ENCODE results near the gene TMTC1.

Gene TMTC1

GRCh38 chr12:29783773-29784666 is at the start of gene TMTC1:
TSS of gene TMTC1 (minus strand) at chr12:29783942. CDS start at chr12:29783751, 191 bp downstream.
- TF ChIP-seq GATA2 (IDR thresholded peaks at IDR 0.05; ENCODE audit: low read depth, low read length) (no peak), GATA3 (IDR thresholded peaks at IDR 0.05; ENCODE audit: low read depth, low read length) (no peak)

GRCh38 chr12:29831173-29831572 is 47.4 kb upstream of the TMTC1 start:
- no peak for TF ChIP-seq GATA2 (IDR thresholded peaks at IDR 0.05; ENCODE audit: low read depth, low read length)
- TF ChIP-seq GATA3 (IDR thresholded peaks at IDR 0.05; ENCODE audit: low read depth, low read length), result no peak

DNA sequence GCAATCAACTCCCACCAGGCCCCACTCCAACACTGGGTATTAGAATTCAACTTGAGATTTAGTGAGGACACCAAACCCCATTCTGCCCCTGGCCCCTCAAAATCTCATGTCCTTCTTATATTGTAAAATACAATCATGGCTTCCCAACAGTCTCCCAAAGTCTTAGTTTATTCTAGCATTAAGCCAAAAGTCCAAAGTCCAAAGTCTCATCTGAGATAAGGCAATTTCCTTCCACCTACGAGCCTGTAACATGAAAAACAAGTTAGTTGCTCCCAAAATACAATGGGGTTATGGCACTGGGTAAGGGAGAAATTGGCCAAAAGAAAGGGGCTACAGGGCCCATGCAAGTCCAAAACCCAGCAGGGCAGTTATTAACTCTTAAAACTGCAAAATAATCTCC is 46.6 kb upstream of the TMTC1 start:
- TF ChIP-seq GATA2 (IDR thresholded peaks at IDR 0.05; ENCODE audit: low read depth, low read length) (no peak), GATA3 (IDR thresholded peaks at IDR 0.05; ENCODE audit: low read depth, low read length) (no peak)

GRCh38 chr12:29818916-29819623 is 35.3 kb upstream of the TMTC1 start:
- TF ChIP-seq GATA3 (IDR thresholded peaks at IDR 0.05; ENCODE audit: low read depth, low read length) (no peak), GATA2 (IDR thresholded peaks at IDR 0.05; ENCODE audit: low read depth, low read length) (no peak)

DNA sequence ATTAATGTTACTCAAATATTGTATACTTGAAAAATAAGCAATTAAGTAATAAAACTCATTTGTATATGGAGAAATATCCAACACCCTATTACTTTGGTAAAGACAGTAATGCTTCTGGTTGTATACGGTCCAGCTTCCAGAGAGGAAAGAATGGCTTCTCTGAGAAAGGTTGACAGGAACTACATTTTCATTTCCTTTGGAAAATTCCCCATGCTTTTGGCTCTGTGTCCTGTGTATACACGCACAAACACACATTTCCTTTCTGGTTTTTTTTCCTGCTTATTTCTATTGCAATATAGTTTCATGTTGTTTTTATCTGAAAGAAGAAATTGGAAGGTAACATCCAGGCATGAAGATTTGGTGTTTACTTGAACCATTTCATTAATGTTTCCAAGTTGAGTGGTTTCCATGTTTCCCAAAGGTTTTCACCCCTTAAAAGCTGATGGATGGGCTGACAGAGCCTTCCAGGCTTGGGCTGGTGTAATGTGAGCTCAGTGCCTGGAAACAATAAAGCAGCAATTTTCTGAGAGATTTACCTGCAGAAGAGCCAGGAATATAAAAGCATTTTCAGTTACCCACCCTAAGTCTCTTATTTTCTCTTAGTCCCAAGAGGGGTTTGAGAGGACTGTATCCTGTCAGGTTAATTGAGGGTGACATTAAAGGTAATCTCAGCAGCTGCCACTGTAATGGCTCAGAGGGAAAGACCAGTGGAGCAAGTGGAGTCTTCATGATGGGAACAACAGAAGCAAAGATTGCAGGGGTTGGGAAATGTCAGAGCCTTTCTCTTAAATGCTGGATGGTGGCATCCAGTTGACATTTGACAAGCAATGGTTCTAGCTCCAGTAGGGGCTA is 33.4 kb upstream of the TMTC1 start:
- TF ChIP-seq GATA3 (IDR thresholded peaks at IDR 0.05; ENCODE audit: low read depth, low read length) (no peak), GATA2 (IDR thresholded peaks at IDR 0.05; ENCODE audit: low read depth, low read length) (no peak)

DNA sequence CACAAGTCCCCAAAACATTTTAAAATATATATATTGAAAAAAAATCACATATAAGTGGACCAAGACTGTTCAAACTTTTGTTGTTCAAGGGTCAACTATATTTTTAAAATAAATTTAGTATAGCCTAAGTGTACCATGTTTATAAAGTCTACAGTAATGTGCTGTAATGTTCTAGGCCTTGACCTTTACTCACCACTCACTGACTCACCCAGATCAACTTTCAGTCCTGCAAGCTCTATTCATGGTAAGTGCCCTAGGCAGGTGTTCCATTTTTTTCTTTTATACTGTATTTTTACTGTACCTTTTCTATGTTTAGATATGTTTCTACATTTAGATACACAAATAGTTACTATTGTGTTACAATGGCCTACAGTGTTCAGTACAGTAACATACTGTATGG is 23.4 kb upstream of the TMTC1 start:
- TF ChIP-seq GATA2 (IDR thresholded peaks at IDR 0.05; ENCODE audit: low read depth, low read length) (no peak), GATA3 (IDR thresholded peaks at IDR 0.05; ENCODE audit: low read depth, low read length) (no peak)

DNA sequence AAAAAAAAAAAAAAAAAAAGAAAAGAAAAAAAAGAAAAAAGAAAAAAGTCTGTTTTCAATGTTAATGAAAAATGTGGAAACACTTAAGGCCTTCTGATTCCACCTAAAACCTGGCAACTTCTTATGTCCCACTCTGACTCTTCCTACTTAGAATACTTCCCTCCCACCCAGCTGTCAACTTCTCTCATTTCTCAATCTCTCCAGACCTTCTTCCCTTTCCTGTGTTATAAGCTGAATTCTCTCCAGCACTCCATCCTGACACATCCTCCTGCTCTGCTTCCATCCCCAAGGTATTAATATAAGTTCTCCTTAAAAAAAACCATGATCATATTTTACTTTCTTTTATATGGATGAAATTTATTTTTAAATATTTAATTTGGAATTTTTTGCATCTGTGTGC is 20.3 kb upstream of the TMTC1 start:
- TF ChIP-seq GATA3 (IDR thresholded peaks at IDR 0.05; ENCODE audit: low read depth, low read length) (no peak), GATA2 (IDR thresholded peaks at IDR 0.05; ENCODE audit: low read depth, low read length) (no peak)

GRCh38 chr12:29799591-29799990 is 15.8 kb upstream of the TMTC1 start:
- no peak for TF ChIP-seq GATA3 (IDR thresholded peaks at IDR 0.05; ENCODE audit: low read depth, low read length)
- no peak for TF ChIP-seq GATA2 (IDR thresholded peaks at IDR 0.05; ENCODE audit: low read depth, low read length)

DNA sequence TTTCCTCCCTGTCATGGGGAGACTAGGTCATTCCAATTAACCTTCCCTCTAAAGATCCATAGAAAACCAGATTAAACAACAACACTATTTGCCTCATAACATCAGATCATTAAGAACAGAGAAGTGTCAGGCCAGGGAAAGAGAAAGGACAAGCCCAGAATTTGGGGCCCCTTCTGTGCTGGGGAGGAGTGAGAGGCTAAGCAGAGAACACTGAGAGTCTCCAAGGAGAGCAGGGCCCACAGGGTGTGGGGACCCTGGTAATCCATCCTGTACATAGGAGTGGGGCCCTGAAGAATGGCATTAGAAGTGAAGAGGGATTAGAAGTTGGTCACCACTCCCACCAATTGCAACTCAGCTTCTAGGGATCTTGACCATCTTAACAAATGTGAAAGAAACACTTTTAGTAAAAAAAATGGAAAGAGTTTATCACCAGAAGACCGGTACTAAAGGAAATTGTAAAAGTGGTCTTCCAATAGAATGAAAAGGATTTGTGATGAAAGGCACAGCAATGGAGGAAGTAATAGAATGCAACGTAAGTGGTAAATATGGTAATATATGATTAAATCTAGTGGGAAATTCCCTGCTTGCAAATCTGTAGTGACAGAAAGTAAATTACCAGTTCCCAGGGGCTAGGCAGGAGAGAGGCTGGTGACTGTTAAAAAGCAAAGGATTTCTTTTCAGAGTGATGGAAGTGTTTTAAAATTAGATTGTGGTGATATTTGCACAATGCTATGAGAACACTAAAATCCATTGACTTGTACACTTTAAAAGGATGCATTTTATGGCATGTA is 14.0 kb upstream of the TMTC1 start:
- TF ChIP-seq GATA2 (IDR thresholded peaks at IDR 0.05; ENCODE audit: low read depth, low read length) (no peak), GATA3 (IDR thresholded peaks at IDR 0.05; ENCODE audit: low read depth, low read length) (no peak)

DNA sequence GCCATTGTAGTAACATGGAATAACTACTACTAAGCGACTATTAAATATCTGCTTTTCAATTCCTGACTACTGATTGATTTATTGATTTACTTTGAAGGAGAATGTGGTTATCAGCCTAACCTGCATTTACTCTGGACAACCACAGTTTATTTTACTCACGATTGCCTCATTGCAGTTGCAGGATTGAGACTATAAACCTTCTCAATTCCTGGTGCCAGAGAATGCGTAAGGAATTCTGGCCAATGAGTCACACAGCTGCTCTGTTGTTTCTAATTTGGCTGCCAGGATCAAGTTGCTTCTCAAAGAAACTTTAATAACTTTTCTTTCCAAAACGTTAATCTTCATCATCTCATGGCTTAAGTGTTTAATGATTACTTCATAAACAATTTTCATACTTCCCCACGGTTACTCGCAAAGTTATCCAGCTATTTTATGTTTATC is 13.1 kb upstream of the TMTC1 start:
- TF ChIP-seq GATA3 (IDR thresholded peaks at IDR 0.05; ENCODE audit: low read depth, low read length) (no peak), GATA2 (IDR thresholded peaks at IDR 0.05; ENCODE audit: low read depth, low read length) (no peak)

- no peak for TF ChIP-seq GATA2 (IDR thresholded peaks at IDR 0.05; ENCODE audit: low read depth, low read length)
- TF ChIP-seq GATA3 (IDR thresholded peaks at IDR 0.05; ENCODE audit: low read depth, low read length), result no peak
Measured at GRCh38 chr12:29795715-29796114, 12.0 kb upstream of the TMTC1 start.

DNA sequence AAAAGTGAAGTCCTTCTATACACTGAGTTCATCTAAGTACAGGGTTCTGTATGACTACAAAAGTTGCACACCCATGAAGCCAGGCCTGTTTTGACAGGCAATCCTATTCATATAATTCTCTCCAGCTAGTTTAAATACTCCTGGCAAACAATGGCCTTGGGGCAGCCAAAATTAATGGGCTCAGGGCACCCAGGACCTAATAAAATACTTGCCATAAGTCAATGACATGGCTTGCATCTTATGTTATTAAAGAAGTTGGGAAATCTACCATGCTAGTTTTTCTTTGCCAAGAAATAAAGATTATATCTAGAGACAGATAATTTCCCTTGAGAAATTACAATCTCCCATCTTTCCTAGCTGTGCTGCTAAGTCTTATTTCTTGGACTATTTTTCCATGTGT is 11.1 kb upstream of the TMTC1 start:
- TF ChIP-seq GATA3 (IDR thresholded peaks at IDR 0.05; ENCODE audit: low read depth, low read length) (no peak), GATA2 (IDR thresholded peaks at IDR 0.05; ENCODE audit: low read depth, low read length) (no peak)

DNA sequence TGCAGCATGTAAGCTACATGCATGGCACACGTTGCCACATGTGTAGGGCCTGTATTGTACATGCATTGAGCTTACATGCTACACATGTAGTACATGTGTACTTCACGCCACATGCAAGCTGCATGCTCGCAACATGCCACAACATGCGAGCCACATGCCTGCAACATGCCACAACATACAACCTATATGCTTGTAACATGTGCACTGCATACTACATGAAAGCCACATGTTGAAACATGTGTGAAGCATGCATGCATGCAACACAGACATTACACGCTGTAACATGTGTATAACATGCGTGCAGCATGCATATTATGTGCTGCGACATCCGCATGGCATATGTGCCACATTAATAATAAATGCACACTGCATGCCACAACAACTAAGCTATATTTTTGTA is 9.1 kb upstream of the TMTC1 start:
- no peak for TF ChIP-seq GATA3 (IDR thresholded peaks at IDR 0.05; ENCODE audit: low read depth, low read length)
- no peak for TF ChIP-seq GATA2 (IDR thresholded peaks at IDR 0.05; ENCODE audit: low read depth, low read length)

All from SH-SY5Y (cell line).